ENCODE data around the gene BNIP1.

The BNIP1 gene

DNA sequence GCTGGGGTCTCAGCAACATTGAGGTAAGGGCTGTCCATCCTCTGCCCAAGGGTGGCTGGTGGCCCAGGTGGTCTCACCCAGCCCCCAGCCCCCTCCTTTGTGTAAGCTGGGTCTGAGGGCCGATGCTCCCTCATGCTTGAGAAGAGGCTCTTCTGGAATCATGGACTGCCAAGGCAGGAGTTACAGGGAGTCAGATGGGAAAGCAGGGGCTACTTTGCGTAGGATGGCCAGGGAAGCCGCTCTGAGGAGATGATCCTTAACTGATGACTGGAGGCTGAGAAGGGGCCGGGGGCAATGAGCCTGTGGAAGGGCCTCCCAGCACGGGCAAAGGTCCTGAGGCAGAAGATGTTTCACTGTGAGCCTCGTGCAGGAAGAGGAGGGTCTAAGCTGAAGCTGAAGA, 67.0 kb downstream of the BNIP1 start:
- no peak for DNase-seq (ENCODE audit: low read depth in 2 of 2)

DNA sequence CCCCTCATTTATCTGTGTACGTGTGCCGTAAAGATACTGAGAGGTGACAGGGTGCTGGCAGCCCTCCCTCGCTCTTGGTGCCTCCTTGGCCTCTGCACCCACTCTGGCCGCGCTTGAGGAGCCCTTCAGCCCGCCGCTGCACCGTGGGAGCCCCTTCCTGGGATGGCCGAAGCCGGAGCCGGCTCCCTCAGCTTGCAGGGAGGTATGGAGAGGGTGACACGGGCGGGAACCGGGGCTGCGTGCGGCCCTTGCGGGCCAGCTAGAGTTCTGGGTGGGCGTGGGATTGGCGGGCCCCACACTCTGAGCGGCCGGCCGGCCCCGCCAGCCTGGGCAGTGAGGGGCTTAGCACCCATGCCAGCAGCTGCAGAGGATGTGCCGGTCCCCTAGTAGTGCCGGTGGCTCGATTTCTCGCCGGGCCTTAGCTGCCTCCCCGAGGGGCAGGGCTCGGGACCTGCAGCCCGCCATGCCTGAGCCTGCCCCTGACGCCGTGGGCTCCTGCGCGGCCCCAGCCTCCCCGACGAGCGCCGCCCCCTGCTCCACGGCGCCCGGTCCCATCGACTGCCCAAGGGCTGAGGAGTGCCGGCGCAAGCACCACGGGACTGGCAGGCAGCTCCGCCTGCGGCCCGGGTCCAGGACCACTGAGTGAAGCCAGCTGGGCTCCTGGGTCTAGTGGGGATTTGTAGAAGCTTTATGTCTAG, 69.1 kb downstream of the BNIP1 start:
- DNase-seq (ENCODE audit: low read depth in 2 of 2): no peak
